ENCODE results near the gene MTARC2.

- no peak for TF ChIP-seq CTCF (IDR thresholded peaks at IDR 0.05)
- no peak for TF ChIP-seq POLR2A (IDR thresholded peaks at IDR 0.05)
Observed at GRCh38 chr1:220796530-220796929, 48.4 kb downstream of the MTARC2 start.
